ENCODE data around the gene FTL. TPM values are rescaled to one million over a fixed set of nuclear protein-coding genes. Genes with fewer than 3 reads are reported as not detected.

Gene FTL
- total and polyA plus RNA-seq, 2 donors (not counting 3 experiments of a cell fraction or from before 2014, with no cell fraction given), result 1,937 to 2,748 TPM

GRCh38 chr19:48921721-48922500 is 43.2 kb upstream of the FTL start:
- no peaks in the 10 kb centered on the region for H4K20me1 ChIP-seq (replicated peaks; ENCODE audit: control insufficient read depth, extremely low read depth, insufficient read depth, low read length)
- H3K4me2 ChIP-seq (ENCODE audit: insufficient read depth, low read length), result no peak overlapping the region
- ChIA-PET POLR2A (no interaction called here), CTCF (interaction anchor here (0.9 kb wide), 1 partner anchor 49 kb away, joined by 3 read pairs; no protein-coding TSS in a partner anchor)
- no peak overlapping the region for H3K4me3 ChIP-seq (replicated peaks in 1 of 3; ENCODE audit: insufficient read depth in 1 of 3, low read depth in 1 of 3, low read length in 3 of 3)
- TF ChIP-seq FOS (IDR thresholded peaks at IDR 0.05; ENCODE audit: borderline replicate concordance, insufficient read depth, low read length) (no peak), GATA2 (IDR thresholded peaks at IDR 0.05; ENCODE audit: insufficient read depth, insufficient read length, low read depth, low read length) (no peak), MAX (IDR thresholded peaks at IDR 0.05; ENCODE audit: insufficient read depth, insufficient read length) (no peak), EZH2 (IDR thresholded peaks at IDR 0.05; ENCODE audit: borderline replicate concordance, low read depth, low read length, severe bottlenecking) (no peak), POLR2A (IDR thresholded peaks at IDR 0.05; ENCODE audit: low read depth, low read length) (no peak), POLR2AphosphoS5 (IDR thresholded peaks at IDR 0.05; ENCODE audit: insufficient read depth, low read depth, low read length) (no peak), CTCF (IDR thresholded peaks at IDR 0.05; ENCODE audit: extremely low read depth in 1 of 2, insufficient read depth in 1 of 2, low read depth in 1 of 2, low read length in 2 of 2) (no peak), MYC (IDR thresholded peaks at IDR 0.05; ENCODE audit: low read depth, low read length) (no peak), JUN (IDR thresholded peaks at IDR 0.05; ENCODE audit: borderline replicate concordance, insufficient read depth, insufficient read length, low read depth) (no peak)
- H3K9ac ChIP-seq (replicated peaks; ENCODE audit: extremely low read depth, insufficient read depth, low read length), result no peak overlapping the region
- no peak overlapping the region for H2AFZ ChIP-seq (ENCODE audit: low read depth, low read length)
- H3K9me3 ChIP-seq (replicated peaks; ENCODE audit: control insufficient read depth, insufficient read depth, low read length), result no peaks in the 10 kb centered on the region
- no peaks in the 10 kb centered on the region for H3K79me2 ChIP-seq (ENCODE audit: control insufficient read depth, insufficient read depth, low read length)
- no peaks in the 10 kb centered on the region for H3K27me3 ChIP-seq (ENCODE audit: control insufficient read depth in 2 of 2, insufficient read depth in 2 of 2, low read length in 2 of 2)
- intact Hi-C loops (cut with micrococcal nuclease) (no loop called here), dilution Hi-C loops (cut with MboI; ENCODE audit: extremely low pct_ligation_motif_present, low sequenced_read_pairs) (no loop called here)
- no peak overlapping the region for H3K27ac ChIP-seq (ENCODE audit: insufficient read depth, low read depth, low read length)
- peaks cover 2% of the 10 kb centered on the region for H3K4me1 ChIP-seq (ENCODE audit: control insufficient read depth, extremely low read depth, insufficient read depth, low read length)
- BruUV-seq (replicated peaks), result no TSS peak
- no peak for FAIRE-seq
- H3K9me1 ChIP-seq (replicated peaks; ENCODE audit: control insufficient read depth, extremely low read depth, insufficient read depth, low read length), result no peaks in the 10 kb centered on the region
- no peak for DNase-seq (ENCODE audit: low read depth, low spot score)
- peaks cover 2 to 31% of the 10 kb centered on the region in 2 experiments for H3K36me3 ChIP-seq (ENCODE audit: control insufficient read depth in 2 of 2, extremely low read depth in 1 of 2, insufficient read depth in 2 of 2, low read length in 2 of 2)
